Loucy (cell line): Measurements from ENCODE around the gene TMEM169.

Source experiments
- CTCF ChIP-seq: fragments of 200-600 bp; sonication (generic); conservative IDR thresholded peaks from 2 replicates; pipeline ENCODE4 v1.5.1; 2014; ENCODE audit warnings: mild to moderate bottlenecking, antibody characterized with exemption, low read length
- EZH2phosphoT487 ChIP-seq: fragments of 200-600 bp; IDR thresholded peaks from 2 replicates; pipeline ENCODE4 v1.6.1; 2018; ENCODE audit warnings: antibody characterized with exemption, mild to moderate bottlenecking, moderate library complexity, borderline replicate concordance

GRCh38 chr2:216049452-216049851 lies 32.3 kb upstream of the TMEM169 start:
- TF ChIP-seq CTCF = no peak
- TF ChIP-seq EZH2phosphoT487 = no peak
